H9 (cell line): ENCODE measurements around the gene STX17. TPM values are rescaled to one million over a fixed set of nuclear protein-coding genes. Genes with fewer than 3 reads are reported as not detected.

Source experiments
- DNase-seq: peaks from one replicate; pipeline ENCODE4 v3.0.0-alpha.2; 2017
- H2AFZ ChIP-seq: one replicate; pipeline ENCODE4 v1.6.1; 2013; ENCODE audit warnings: mild to moderate bottlenecking, low read length, control low read depth, moderate library complexity
- H2AK5ac ChIP-seq: 2 replicates; pipeline ENCODE4 v1.6.1; 2013; ENCODE audit warnings: low read length, control low read depth, mixed read lengths; ENCODE audit not compliant: insufficient read length
- H2BK120ac ChIP-seq: one replicate; pipeline ENCODE4 v1.6.1; 2013; ENCODE audit warnings: low read depth, mild to moderate bottlenecking, low read length, control low read depth, inconsistent platforms; ENCODE audit not compliant: poor library complexity, severe bottlenecking
- H2BK12ac ChIP-seq: 2 replicates; pipeline ENCODE4 v1.6.1; 2013; ENCODE audit warnings: low read length, control low read depth, mixed read lengths, low read depth; ENCODE audit not compliant: insufficient read length
- H2BK15ac ChIP-seq: 2 replicates; pipeline ENCODE4 v1.6.1; 2013; ENCODE audit warnings: low read depth, low read length, control low read depth
- H2BK20ac ChIP-seq: one replicate; pipeline ENCODE4 v1.6.1; 2013; ENCODE audit warnings: low read depth, mild to moderate bottlenecking, low read length, control low read depth, inconsistent platforms; ENCODE audit not compliant: poor library complexity, severe bottlenecking
- H2BK5ac ChIP-seq: 2 replicates; pipeline ENCODE4 v1.6.1; 2013; ENCODE audit warnings: low read length, control low read depth, mixed read lengths; ENCODE audit not compliant: insufficient read length
- H3K14ac ChIP-seq: 2 replicates; pipeline ENCODE4 v1.6.1; 2013; ENCODE audit warnings: low read length, control low read depth; ENCODE audit not compliant: insufficient read depth
- H3K18ac ChIP-seq: 2 replicates; pipeline ENCODE4 v1.6.1; 2013; ENCODE audit warnings: low read depth, mild to moderate bottlenecking, mixed read lengths, low read length, control low read depth; ENCODE audit not compliant: insufficient read length
- H3K23ac ChIP-seq: 2 replicates; pipeline ENCODE4 v1.6.1; 2013; ENCODE audit warnings: low read length, control low read depth, mixed read lengths, low read depth; ENCODE audit not compliant: insufficient read length
- H3K23me2 ChIP-seq: 2 replicates; pipeline ENCODE4 v1.6.1; 2013; ENCODE audit warnings: low read depth, mild to moderate bottlenecking, mixed read lengths, low read length, control low read depth; ENCODE audit not compliant: insufficient read length, poor library complexity, severe bottlenecking
- H3K27ac ChIP-seq: 2 replicates; pipeline ENCODE4 v1.5.1; 2013; ENCODE audit warnings: low read length, control low read depth, mixed read lengths, low read depth; ENCODE audit not compliant: insufficient read length
- H3K27me3 ChIP-seq: 2 replicates; pipeline ENCODE4 v1.6.1; 2013; ENCODE audit warnings: low read length, control low read depth, inconsistent platforms; ENCODE audit not compliant: insufficient read depth
- H3K4ac ChIP-seq: 2 replicates; pipeline ENCODE4 v1.6.1; 2013; ENCODE audit warnings: low read depth, mild to moderate bottlenecking, control low read depth, inconsistent platforms, low read length, moderate library complexity
- H3K4me1 ChIP-seq: 2 replicates; pipeline ENCODE4 v1.6.1; 2013; ENCODE audit warnings: low read length, control low read depth, inconsistent platforms; ENCODE audit not compliant: insufficient read depth
- H3K4me2 ChIP-seq: 2 replicates; pipeline ENCODE4 v1.6.1; 2013; ENCODE audit warnings: low read length, control low read depth, mixed read lengths; ENCODE audit not compliant: insufficient read length, insufficient read depth
- H3K56ac ChIP-seq: 2 replicates; pipeline ENCODE4 v1.6.1; 2013; ENCODE audit warnings: low read depth, mild to moderate bottlenecking, mixed read lengths, low read length, control low read depth; ENCODE audit not compliant: insufficient read length
- H3K79me1 ChIP-seq: 2 replicates; pipeline ENCODE4 v1.6.1; 2013; ENCODE audit warnings: low read depth, mild to moderate bottlenecking, moderate library complexity, low read length, control low read depth, inconsistent platforms; ENCODE audit not compliant: insufficient read depth, poor library complexity, severe bottlenecking
- H3K79me2 ChIP-seq: 2 replicates; pipeline ENCODE4 v1.6.1; 2013; ENCODE audit warnings: low read length, control low read depth, inconsistent platforms; ENCODE audit not compliant: insufficient read depth
- H3K9ac ChIP-seq: 2 replicates; pipeline ENCODE4 v1.6.1; 2013; ENCODE audit warnings: low read length, control low read depth, mixed read lengths; ENCODE audit not compliant: insufficient read length; ENCODE audit errors: extremely low read depth
- H3K9me3 ChIP-seq: one replicate; pipeline ENCODE4 v1.6.1; 2013; ENCODE audit warnings: low read depth, low read length, inconsistent platforms; ENCODE audit not compliant: control insufficient read depth
- H3T11ph ChIP-seq: one replicate; pipeline ENCODE4 v1.6.1; 2013; ENCODE audit warnings: mild to moderate bottlenecking, low read length, control low read depth, inconsistent platforms
- H4K20me1 ChIP-seq: one replicate; pipeline ENCODE4 v1.6.1; 2013; ENCODE audit not compliant: control insufficient read depth, insufficient read length, insufficient read depth
- H4K5ac ChIP-seq: 2 replicates; pipeline ENCODE4 v1.6.1; 2013; ENCODE audit warnings: low read depth, mild to moderate bottlenecking, mixed read lengths, low read length, control low read depth; ENCODE audit not compliant: insufficient read length
- H4K8ac ChIP-seq: replicated peaks from 2 replicates; pipeline ENCODE4 v1.6.1; 2013; ENCODE audit warnings: low read length, control low read depth, mixed read lengths, low read depth; ENCODE audit not compliant: insufficient read length
- H4K91ac ChIP-seq: 2 replicates; pipeline ENCODE4 v1.6.1; 2013; ENCODE audit warnings: low read depth, mild to moderate bottlenecking, moderate library complexity, mixed read lengths, low read length, control low read depth; ENCODE audit not compliant: insufficient read length
- H3K27ac Mint-ChIP-seq, 3 experiments: 2 replicates in 2 of 3; 3 replicates in 1 of 3; pipeline ENCODE4 v1.8.0; 2020 to 2021; ENCODE audit warnings: mixed read lengths in 3 of 3, mild to moderate bottlenecking in 1 of 3, moderate library complexity in 1 of 3
- H3K27me3 Mint-ChIP-seq: 2 replicates; pipeline ENCODE4 v1.8.0; 2021; ENCODE audit warnings: low read depth, mild to moderate bottlenecking, moderate library complexity, mixed read lengths
- H3K36me3 Mint-ChIP-seq, 3 experiments: 2 replicates in 2 of 3; 3 replicates in 1 of 3; pipeline ENCODE4 v1.8.0; 2020 to 2021; ENCODE audit warnings: low read depth in 3 of 3, mixed read lengths in 3 of 3; ENCODE audit not compliant: insufficient read depth in 1 of 3
- H3K4me1 Mint-ChIP-seq, 2 experiments: 2 replicates each; pipeline ENCODE4 v1.8.0; 2020; ENCODE audit warnings: mixed read lengths in 2 of 2
- H3K4me3 Mint-ChIP-seq, 2 experiments: 2 replicates in 1 of 2; 3 replicates in 1 of 2; pipeline ENCODE4 v1.8.0; 2020 to 2021; ENCODE audit warnings: mild to moderate bottlenecking in 2 of 2, mixed read lengths in 2 of 2, moderate library complexity in 1 of 2
- H3K9me3 Mint-ChIP-seq, 2 experiments: 2 replicates in 1 of 2; 3 replicates in 1 of 2; pipeline ENCODE4 v1.8.0; 2020; ENCODE audit warnings: mild to moderate bottlenecking in 2 of 2, mixed read lengths in 2 of 2, moderate library complexity in 1 of 2
- CTCF ChIP-seq: fragments of 200-600 bp; sonication (generic); conservative IDR thresholded peaks from 3 replicates; pipeline ENCODE4 v1.8.0; 2021; ENCODE audit warnings: antibody characterized with exemption, mild to moderate bottlenecking
- WGBS: extraction: QIAGEN DNeasy Blood & Tissue Kit; methylation state at CpG from one replicate; pipeline ENCODE4 v1.1.7; 2013; ENCODE audit warnings: missing lambda C conversion rate, low lambda C conversion rate, mixed read lengths; ENCODE audit not compliant: insufficient read length; ENCODE audit errors: extremely low coverage; 5-methylcytosine and 5-hydroxymethylcytosine counted together
- total RNA-seq: library from RNA; stranded (reverse); gene quantifications from 2 replicates; pipeline ENCODE4 v1.2.1, GENCODE V29; 2021

Gene STX17
- total RNA-seq, 1 experiment from 2014 or later, result 21.2 TPM

GRCh38 chr9:99876190-99876589 lies 30.3 kb upstream of the STX17 start:
- Histone ChIP-seq H3K56ac (no peak overlapping the region), H3K27ac (no peak overlapping the region), H3K18ac (no peak overlapping the region), H4K5ac (no peak overlapping the region), H3K14ac (no peak overlapping the region), H3T11ph (no peak overlapping the region), H3K23ac (no peak overlapping the region), H3K4ac (no peak overlapping the region), H2BK120ac (no peak overlapping the region), H3K27me3 (no peaks in the 10 kb centered on the region), H3K23me2 (no peaks in the 10 kb centered on the region), H2BK5ac (no peak overlapping the region), H4K91ac (no peak overlapping the region), H2BK20ac (no peak overlapping the region), H3K79me2 (no peaks in the 10 kb centered on the region), H4K8ac (no peak overlapping the region), H2BK12ac (no peak overlapping the region), H3K9me3 (no peaks in the 10 kb centered on the region), H3K79me1 (no peaks in the 10 kb centered on the region), H3K9ac (no peak overlapping the region), H3K4me1 (no peaks in the 10 kb centered on the region), H2AFZ (no peak overlapping the region), H2AK5ac (no peak overlapping the region), H3K4me2 (no peak overlapping the region), H2BK15ac (no peak overlapping the region), H4K20me1 (no peaks in the 10 kb centered on the region)
- whole genome bisulfite sequencing, result no CpG with 5 or more reads among the region's 2 CpGs
- DNase-seq, result no peak
- Mint-ChIP-seq H3K36me3 (no peaks in the 10 kb centered on the region), H3K27ac (no peak overlapping the region), H3K4me1 (no peaks in the 10 kb centered on the region), H3K9me3 (peaks cover 0 to 1% of the 10 kb centered on the region in 2 experiments; a peak in 2 of 5 replicates), H3K27me3 (no peaks in the 10 kb centered on the region), H3K4me3 (no peak overlapping the region)
- TF ChIP-seq CTCF, result no peak
